ENCODE results near the gene CARM1.
"Not testable (repeated sequence)": the region's sequence is repeated elsewhere in the genome, so short reads cannot be mapped to it uniquely, and the experiment has no call there.

Gene CARM1

DNA sequence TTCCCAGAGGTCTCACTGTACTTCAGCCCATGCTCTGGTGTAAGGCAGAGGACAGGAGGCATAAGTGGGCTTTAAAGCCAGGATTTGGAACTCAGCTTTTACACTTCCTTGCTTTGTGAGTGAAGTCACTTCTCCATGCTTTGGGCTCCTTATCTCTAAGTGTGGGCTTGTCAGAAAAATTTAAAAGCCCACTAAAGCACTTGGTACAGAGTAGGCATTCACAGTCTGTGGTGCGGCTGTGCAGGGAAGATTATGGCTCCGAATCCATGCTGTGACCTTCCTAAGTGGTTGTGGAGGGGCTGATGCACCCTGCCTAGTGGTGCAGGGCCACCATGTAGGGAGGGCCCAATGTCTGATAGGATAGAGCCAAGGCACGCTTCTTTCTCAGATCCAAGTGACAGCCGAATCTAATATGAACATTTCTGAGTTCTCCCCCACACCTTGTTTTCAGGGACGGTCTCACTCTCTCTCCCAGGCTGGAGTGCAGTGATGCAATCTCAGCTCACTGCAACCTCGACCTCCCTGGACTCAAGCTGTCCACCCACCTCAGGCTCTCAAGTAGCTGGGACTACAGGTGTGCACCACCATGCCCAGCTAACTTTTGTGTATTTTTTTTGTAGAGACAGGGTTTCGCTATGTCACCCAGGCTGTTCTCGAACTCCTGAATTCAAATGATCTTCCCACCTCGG lies 64.2 kb downstream of the CARM1 start:
- no peak for DNase-seq

DNA sequence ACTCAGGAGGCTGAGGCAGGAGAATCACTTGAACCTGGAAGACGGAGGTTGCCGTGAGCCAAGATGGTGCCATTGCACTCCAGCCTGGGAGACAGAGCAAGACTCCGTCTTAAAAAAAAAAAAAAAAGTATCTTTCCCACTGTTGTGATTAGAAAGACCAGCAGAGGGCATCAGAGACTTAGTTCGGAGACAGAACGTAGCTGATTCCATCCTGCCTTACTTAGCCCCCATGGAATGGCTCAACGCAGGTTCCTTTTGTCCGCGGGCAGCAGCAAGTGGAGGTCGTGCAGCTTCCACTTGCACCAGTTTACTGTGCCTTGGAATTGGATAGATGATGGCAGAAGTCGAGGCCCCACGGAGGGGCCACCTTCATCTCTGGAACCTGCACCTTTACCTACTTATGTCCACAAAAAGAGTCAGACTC lies 65.3 kb downstream of the CARM1 start:
- DNase-seq = peak; percentile 74

DNA sequence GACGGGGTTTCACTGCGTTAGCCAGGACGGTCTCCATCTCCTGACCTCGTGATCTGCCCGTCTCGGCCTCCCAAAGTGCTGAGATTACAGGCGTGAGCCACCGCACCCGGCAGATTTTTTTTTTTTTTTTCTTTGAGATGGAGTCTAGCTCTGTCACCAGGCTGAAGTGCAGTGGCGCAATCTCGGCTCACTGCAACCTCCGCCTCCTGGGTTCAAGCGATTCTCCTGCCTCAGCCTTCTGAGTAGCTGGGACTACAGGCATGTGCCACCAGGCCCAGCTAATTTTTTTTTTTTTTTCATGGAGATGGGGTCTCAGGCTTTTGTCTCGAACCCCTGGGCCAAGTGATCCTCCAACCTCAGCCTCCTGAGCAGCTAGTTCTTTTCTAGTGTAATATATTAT lies 70.3 kb downstream of the CARM1 start:
- not testable (repeated sequence) for DNase-seq

DNA sequence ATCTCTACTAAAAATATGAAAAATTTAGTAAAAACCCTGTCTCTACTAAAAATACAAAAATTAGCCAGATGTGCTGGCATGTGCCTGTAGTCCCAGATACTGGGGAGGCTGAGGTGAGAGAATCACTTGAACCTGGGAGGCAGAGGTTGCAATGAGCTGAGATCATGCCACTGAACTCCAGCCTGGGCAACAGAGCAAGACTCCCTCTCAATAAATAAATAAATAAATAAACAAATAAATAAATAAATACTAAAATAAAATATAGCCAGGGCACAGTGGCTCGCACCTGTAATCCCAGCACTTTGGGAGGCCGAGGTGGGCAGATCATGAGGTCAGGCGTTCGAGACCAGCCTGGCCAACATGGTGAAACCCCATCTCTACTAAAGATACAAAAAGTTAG lies 72.1 kb downstream of the CARM1 start:
- not testable (repeated sequence) for DNase-seq

DNA sequence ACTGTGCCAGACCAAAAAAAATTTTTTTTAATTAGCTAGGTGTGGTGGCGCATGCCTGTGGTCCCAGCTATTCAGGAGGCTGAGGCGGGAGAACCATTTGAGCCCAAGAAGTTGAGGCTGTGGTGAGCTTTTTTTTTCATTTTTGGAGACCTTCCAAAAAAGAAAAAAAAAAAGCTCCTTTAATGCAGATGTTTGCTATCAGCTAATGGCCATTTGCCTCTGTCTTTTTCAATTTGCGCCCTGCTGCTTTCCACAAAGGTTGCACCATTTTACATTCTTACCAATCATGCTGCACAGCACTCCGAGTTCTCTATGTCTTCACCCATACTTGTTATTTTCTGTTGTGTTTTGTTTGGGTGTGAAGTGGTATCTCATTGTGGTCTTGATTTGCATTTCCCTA lies 73.9 kb downstream of the CARM1 start:
- no peak for DNase-seq

DNA sequence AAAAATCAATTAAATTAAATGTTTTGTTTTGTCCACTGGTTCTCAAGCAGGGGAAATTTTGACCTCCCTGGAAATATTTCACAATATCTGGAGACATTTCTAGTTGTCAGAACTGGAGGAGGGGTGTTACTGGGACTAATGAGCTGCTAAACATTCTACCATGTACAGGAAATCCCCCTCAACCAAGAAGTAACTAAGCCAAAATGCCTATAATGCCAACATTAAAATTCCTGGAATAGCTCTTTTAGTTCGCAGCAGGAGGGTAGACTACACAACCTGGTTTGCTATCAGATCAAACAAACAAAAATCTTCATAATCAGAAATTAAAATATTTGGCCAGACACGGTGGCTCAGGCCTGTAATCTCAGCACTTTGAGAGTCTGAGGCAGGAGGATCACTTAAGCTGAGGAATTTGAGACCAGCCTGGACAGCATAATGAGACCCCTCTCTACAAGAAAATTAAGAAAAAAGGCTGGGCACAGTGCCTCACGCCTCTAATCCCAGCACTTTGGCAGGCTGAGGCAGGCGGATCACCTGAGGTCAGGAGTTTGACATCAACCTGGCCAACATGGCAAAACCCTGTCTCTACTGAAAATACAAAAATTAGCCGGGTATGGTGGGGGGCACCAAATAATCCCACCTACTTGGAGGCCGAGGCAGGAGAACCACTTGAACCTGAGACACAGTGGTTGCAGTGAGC lies 75.8 kb downstream of the CARM1 start:
- no peak for DNase-seq

DNA sequence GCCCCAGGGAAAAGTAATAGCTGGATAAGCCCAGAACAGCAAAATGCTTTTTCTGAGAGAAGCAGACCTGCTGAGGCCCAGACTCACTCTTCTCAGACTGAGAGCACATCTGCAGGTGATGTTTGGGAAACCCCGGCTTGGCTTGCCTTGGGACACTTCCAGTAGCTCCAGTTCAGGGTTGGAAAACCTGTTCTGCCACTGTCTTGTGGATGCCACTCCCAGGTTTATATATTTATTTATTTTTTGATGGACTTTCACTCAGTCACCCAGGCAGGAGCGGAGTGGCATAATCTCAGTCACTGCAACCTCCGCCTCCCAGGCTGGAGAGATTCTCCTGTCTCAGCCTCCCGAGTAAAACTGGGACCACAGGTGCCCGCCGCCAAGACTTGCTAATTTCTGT lies 81.5 kb downstream of the CARM1 start:
- no peak for DNase-seq

DNA sequence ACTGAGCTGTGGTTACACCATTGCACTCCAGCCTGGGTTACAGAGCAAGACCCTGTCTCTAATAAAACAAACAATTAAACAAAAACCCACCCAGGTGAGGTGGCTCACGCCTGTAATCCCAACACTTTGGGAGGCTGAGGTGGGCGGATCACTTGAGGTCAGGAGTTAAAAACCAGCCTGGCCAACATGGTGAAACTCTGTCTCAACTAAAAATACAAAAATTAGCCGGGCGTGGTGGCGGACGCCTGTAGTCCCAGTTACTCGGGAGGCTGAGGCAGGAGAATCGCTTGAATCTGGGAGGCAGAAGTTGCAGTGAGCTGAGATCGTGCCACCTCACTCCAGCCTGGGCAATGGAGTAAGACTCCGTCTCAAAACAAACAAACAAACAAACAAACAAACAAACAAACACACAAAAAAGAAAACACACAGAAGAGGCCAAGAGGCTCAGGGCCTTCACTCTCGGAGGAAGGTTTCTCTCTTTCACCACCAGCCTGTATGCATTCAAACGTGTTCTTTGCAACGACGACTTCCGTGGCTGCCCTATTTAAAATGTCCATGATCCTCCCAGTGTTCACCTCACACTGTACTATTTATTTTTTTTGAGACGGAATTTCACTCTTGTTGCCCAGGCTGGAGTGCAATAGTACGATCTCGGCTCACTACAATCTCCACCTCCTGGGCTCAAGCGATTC lies 88.1 kb downstream of the CARM1 start:
- DNase-seq = not testable (repeated sequence)

DNA sequence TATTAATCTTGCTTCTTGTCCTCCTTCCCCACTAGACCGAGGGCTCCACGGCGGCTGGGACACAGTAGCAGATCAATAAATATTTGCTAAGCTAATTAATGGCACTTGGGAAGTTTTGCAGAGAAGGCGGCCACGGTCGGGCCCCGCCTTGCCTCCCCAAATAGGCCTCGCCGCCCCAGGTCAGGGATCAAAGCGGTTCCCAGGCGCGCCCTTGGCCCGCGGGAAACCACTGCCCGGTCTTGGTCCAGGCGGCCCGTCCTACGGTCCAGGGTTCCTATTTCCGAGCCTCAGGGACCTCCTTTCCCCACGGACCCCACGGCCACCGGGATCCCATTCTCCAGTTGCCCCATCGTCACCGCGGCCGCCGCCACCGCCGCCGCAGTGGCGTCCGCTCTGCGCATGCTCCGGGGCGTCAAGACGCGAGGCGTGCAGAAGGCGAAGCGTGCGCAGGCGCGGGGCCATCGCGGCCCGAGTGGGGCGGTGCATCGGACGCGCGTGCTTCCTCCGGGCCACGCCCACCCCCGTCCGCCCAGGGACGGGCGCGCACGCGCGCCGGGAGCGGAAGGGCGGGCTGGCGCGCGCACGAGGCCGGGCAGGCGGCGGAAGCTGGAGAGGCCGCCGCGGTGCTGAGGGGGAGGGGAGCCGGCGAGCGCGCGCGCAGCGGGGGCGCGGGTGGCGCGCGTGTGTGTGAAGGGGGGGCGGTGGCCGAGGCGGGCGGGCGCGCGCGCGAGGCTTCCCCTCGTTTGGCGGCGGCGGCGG lies 89.1 kb downstream of the CARM1 start, which contains the start of gene SMARCA4:
Gene SMARCA4 (plus strand): TSS at position 717 of the 759 bp plus-strand sequence. CDS start 23,122 bp downstream, outside the sequence.
- peak; percentile 87 for DNase-seq

DNA sequence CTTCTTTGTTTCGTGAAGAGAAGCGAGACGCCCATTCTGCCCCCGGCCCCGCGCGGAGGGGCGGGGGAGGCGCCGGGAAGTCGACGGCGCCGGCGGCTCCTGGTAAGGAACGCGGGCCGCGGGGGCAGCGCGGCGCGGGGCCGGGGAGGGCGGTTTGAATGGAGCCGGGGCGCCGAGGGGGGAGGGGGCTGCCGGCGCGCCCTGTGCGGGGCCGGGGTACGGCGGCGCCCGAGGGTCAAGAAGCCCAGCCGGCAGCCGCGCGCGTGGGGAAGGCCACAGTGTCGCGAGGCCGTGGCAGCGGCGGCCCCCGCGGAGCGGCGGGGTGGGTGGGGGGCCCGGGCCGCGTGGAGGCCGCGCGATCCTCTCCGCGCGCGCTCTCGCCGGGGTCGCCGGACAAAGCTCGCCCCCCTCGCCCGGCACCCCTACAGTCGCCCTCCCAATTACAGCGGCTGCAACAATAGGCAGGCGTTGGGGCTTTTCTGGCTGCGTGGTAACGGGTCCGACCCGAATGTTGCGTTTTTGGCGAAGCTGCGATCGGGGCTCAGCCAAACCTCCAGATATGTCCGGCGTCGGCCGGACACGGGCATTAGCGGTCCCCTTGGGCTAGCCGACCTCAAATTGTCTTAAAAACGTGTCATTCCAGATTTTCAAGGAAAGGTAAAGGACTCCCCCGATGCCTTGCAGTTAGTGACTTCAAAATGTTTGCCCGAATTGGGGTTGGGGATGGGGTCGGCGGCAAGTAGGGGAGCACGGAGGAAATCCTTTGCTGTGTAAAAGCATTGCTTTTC lies 89.9 kb downstream of the CARM1 start:
- DNase-seq = no peak

DNA sequence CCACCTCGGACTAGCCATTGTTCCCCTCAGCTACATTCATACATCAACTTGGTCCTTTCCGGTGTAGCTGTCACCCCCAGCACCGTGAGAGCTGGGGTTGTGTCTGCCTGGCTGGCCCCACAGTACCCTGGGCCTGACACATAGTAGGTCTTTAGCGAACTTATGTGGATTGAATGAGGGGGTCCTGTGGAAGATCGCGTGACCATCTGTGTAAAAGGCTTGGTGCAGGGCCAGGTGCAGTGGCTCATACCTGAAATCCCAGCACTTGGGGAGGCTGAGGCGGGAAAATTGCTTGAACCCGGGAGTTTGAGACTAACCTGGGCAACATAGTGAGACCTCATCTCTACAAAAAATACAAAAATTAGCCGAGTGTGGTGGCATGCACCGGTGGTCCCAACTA lies 91.5 kb downstream of the CARM1 start:
- no peak for DNase-seq

DNA sequence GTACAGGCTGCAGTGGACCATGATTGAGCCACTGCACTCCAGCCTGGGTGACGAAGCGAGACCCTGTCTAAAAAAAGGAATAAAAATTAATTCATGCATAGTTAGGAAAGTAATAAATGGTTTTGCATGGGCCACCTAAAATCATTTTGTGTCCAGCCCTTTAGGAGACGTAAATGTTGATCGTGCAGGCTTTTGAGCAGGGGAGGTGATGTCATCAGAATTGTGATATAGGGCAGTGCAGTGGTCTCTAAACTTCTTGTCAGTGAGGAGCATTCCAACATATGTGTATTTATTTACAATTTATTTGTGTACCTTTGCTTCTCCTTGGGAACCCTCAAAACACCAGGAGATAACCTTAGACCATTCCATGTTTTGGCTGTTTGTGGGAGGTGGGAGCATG lies 92.5 kb downstream of the CARM1 start:
- no peak for DNase-seq

DNA sequence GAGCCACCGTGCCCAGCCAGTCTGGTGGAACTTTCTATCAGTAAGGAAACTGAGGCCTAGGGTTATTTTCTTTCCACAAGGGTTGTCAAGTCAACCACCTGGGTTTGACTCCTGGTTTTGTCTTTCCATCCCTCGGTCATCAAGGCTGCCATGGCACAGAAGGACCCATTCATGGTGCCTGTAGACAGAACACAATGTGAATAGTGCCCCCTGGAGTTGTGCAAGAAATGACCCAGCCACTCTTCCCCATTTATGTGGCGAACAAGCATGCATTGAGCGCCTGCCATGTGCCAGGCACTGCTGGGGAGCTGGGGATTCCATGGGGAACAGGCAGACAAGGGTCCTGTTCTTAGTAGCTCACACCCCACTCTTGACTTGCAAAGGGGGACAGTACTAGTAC lies 93.5 kb downstream of the CARM1 start:
- DNase-seq = no peak

DNA sequence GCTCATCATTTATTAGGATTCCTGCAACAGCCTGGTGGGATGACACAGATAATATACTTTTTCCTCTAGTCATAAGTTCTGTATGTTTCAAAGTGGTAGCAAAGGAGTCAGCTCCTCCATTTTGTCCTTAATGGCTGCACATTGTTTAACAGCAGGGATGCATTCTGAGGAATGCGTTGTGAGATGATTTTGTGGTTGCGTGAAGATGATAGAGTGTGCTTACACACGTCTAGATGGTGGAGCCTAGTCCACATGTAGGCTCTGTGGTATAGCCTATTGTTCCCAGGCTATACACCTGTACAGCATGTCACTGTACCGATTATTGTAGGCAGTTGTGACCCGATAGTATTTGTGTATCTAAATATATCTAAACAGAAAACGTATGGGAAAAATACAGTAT lies 94.0 kb downstream of the CARM1 start:
- no peak for DNase-seq

DNA sequence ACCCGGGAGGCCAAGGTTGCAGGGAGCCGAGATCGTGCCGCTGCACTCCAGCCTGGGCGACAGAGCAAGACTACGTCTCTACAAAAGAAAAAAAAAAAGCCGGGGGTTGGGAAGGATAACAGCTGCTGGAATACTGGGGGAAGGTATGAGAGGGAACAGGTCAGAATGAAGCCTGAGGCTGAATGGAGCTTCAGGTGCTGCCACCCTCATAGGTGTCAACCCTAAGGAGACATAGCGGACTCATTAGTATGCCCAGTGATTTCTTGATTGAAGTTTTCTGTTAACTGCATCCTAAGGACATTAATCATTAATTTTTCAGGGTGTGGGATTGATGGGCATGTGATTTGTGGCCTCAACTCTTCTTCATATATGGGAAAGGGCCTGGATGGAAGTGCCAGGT lies 95.5 kb downstream of the CARM1 start:
- DNase-seq = no peak

DNA sequence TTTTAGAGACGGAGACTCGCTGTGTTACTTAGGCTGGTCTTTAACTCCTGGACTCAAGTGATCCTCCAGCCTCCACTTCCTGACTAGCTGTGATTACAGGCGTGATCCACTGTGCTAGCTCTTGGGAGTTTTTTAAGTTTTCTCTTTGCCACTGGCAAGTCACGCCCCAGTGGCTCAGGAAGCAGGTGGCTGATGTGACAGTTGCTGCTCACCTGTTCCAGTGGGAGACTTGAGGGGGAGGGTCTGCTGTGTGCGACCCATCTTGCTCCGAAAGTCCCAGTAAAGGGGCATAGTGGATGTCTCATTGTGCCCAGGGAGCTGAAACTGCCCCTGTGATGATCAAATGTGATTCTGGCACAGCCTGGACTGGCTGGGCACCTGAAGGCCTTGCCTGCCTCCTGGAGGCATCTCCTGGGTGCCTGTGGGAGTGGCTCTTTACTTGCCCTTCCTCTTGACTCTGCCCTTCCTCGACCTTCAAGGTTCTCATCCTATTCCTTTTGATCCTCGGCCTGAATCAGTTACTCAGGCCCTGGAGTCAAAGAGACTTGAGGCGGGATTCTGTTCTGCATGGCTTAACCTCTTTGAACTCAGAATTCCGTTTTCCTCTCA lies 97.3 kb downstream of the CARM1 start:
- DNase-seq = no peak

DNA sequence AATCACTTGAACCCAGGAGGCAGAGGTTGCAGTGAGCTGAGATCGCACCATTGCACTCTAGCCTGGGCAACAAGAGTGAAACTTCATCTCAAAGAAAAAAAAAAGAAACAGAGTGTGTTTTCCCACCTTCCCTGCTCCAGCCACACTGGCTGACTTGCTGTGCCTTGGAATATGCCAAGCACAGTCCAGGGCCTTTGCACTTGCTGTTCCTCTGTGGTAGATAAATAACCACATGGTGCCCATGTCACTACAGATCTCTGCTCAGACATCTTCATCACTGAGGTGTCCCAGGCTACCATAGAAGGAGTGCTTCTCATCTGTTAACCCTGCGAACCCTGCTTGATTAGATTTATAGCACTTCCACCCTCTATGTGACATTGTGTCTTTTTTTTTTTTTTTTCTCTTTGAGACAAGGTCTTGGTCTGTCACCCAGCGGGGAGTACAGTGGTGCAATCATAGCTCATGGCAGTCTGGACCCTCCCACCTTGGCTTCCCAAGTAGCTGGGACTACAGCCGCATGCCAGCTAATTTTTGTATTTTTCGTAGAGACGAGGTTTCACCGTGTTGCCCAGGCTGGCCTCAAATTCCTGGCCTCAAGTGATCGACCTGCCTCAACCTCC lies 99.9 kb downstream of the CARM1 start:
- DNase-seq = no peak

All from amniotic stem cell (primary cell).